ENCODE results near the gene THOP1.

- TF ChIP-seq POLR2A (IDR thresholded peaks at IDR 0.05) (no peak), CTCF (IDR thresholded peaks at IDR 0.05) (no peak)
These were observed 49.1 kb downstream of the THOP1 start for GRCh38 chr19:2834294-2834871.

Measured in adrenal gland (tissue), 5 donors.